ENCODE measurements around the gene HCRTR1.

DNA sequence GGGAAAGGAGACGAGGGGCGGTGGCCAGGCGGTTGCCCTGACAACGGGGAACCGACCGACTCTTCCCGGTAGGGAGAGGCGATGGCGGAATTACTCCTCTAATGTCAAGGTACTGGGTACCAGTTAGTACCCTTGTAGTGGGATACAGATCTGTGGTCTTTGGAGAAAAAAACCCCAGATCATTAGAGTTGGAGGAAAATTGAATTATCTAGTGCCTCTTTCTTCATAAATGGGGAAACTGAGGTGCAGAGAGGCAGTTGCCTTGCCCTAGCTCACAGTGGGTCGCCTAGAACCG, 27.7 kb downstream of the HCRTR1 start:
- TF ChIP-seq POLR2AphosphoS5 (IDR thresholded peaks at IDR 0.05; ENCODE audit: insufficient read depth, low read depth, low read length), result no peak
- TF ChIP-seq, protein P1, sequence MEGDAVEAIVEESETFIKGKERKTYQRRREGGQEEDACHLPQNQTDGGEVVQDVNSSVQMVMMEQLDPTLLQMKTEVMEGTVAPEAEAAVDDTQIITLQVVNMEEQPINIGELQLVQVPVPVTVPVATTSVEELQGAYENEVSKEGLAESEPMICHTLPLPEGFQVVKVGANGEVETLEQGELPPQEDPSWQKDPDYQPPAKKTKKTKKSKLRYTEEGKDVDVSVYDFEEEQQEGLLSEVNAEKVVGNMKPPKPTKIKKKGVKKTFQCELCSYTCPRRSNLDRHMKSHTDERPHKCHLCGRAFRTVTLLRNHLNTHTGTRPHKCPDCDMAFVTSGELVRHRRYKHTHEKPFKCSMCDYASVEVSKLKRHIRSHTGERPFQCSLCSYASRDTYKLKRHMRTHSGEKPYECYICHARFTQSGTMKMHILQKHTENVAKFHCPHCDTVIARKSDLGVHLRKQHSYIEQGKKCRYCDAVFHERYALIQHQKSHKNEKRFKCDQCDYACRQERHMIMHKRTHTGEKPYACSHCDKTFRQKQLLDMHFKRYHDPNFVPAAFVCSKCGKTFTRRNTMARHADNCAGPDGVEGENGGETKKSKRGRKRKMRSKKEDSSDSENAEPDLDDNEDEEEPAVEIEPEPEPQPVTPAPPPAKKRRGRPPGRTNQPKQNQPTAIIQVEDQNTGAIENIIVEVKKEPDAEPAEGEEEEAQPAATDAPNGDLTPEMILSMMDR (IDR thresholded peaks at IDR 0.05; ENCODE audit: extremely low read depth in 1 of 2, insufficient read depth in 1 of 2, low read depth in 1 of 2, low read length in 2 of 2), result no peak
- TF ChIP-seq FOS (IDR thresholded peaks at IDR 0.05; ENCODE audit: borderline replicate concordance, insufficient read depth, low read length), result no peak
- no peak for TF ChIP-seq EZH2 (IDR thresholded peaks at IDR 0.05; ENCODE audit: borderline replicate concordance, low read depth, low read length, severe bottlenecking)
- TF ChIP-seq MYC (IDR thresholded peaks at IDR 0.05; ENCODE audit: low read depth, low read length), result no peak
- TF ChIP-seq MAX (IDR thresholded peaks at IDR 0.05; ENCODE audit: insufficient read depth, insufficient read length), result no peak
- TF ChIP-seq POLR2A (IDR thresholded peaks at IDR 0.05; ENCODE audit: low read depth, low read length), result no peak
- no peak for TF ChIP-seq GATA2 (IDR thresholded peaks at IDR 0.05; ENCODE audit: insufficient read depth, insufficient read length, low read depth, low read length)
- no peak for TF ChIP-seq JUN (IDR thresholded peaks at IDR 0.05; ENCODE audit: borderline replicate concordance, insufficient read depth, insufficient read length, low read depth)

Data from endothelial cell of umbilical vein (primary cell).